ENCODE data around the gene RIPOR3.
"Not testable (repeated sequence)": the region's sequence is repeated elsewhere in the genome, so short reads cannot be mapped to it uniquely, and the experiment has no call there.

- not testable (repeated sequence) for TF ChIP-seq CTCF (IDR thresholded peaks at IDR 0.05); ZFX (IDR thresholded peaks at IDR 0.05; ENCODE audit: borderline replicate concordance)
Observed at GRCh38 chr20:50714426-50714825, 23.1 kb upstream of the RIPOR3 start.

Measured in 22Rv1 (cell line).